ENCODE results near the gene DEPDC1B.

DNA sequence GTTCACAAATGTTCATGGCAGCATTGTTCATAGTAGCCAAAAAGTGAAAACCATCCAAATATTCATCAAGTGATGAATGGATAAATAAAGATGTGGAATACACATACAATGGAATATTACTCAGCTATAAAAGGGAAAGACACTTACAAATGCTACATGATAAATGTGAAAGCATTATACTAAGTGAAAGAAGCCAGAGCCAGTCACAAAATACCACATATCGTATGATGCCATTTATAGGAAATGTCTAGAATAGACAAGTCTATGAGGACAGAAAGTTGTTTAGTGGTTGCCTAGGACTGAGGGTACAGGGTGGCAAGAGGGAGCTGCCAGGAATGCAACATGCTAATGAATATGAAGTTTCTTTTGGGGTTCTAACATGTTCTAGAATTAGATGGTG, 148.7 kb downstream of the DEPDC1B start:
- TF ChIP-seq CTCF (conservative IDR thresholded peaks at IDR 0.05; ENCODE audit: low read length) = no peak
- no peak for TF ChIP-seq EZH2phosphoT487 (IDR thresholded peaks at IDR 0.05; ENCODE audit: borderline replicate concordance)

Data from Loucy (cell line).